Neural cell (in vitro differentiated cells): Measurements from ENCODE around the gene ANGPTL2.

Source experiments
- EP300 ChIP-seq: fragments of 450-650 bp; conservative IDR thresholded peaks from 2 replicates; pipeline ENCODE4 v1.6.1; 2014; ENCODE audit warnings: antibody characterized with exemption, mild to moderate bottlenecking, moderate library complexity; ENCODE audit not compliant: poor library complexity, severe bottlenecking
- RAD21 ChIP-seq: fragments of 450-650 bp; conservative IDR thresholded peaks from 2 replicates; pipeline ENCODE4 v1.6.1; 2014; ENCODE audit warnings: antibody characterized with exemption, mild to moderate bottlenecking, moderate library complexity
- TAF1 ChIP-seq: IDR thresholded peaks from 2 replicates; pipeline ENCODE4 v1.6.1; 2012; ENCODE audit warnings: low read depth
- TF ChIP-seq, protein P1 (sequence below): fragments of 450-650 bp; IDR thresholded peaks from 2 replicates; pipeline ENCODE4 v1.5.1; 2014; ENCODE audit warnings: antibody characterized with exemption, mild to moderate bottlenecking, moderate library complexity; ENCODE audit not compliant: poor library complexity, severe bottlenecking

DNA sequence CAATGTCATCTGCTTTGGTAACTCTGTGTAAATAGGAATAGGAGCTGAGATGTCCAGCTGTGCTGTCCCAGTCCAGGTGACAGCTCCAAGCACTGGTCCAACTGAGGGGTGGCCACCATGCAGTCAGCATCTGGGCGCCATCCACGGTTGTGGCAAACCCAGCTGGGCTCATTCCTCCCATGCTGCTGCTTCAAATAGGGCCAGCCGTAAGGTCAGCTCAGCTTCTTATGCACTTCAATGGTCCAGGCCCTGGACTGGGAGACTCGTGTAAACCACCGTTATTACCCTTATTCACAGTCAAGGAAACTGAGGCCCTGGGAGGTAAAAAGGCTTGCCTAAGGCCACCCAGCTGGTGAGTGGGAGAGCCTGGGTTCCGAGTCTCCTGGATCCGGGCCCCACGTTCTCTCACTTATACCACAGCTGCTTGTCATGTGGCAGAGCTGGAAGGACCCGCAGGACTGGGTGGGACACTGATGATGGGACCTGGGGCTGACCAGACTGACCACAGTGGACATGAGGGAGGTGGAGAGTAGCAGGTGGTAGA lies 38.7 kb upstream of the ANGPTL2 start:
- TF ChIP-seq EP300 = no peak
- no peak for TF ChIP-seq TAF1
- TF ChIP-seq, protein P1, sequence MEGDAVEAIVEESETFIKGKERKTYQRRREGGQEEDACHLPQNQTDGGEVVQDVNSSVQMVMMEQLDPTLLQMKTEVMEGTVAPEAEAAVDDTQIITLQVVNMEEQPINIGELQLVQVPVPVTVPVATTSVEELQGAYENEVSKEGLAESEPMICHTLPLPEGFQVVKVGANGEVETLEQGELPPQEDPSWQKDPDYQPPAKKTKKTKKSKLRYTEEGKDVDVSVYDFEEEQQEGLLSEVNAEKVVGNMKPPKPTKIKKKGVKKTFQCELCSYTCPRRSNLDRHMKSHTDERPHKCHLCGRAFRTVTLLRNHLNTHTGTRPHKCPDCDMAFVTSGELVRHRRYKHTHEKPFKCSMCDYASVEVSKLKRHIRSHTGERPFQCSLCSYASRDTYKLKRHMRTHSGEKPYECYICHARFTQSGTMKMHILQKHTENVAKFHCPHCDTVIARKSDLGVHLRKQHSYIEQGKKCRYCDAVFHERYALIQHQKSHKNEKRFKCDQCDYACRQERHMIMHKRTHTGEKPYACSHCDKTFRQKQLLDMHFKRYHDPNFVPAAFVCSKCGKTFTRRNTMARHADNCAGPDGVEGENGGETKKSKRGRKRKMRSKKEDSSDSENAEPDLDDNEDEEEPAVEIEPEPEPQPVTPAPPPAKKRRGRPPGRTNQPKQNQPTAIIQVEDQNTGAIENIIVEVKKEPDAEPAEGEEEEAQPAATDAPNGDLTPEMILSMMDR = no peak
- TF ChIP-seq RAD21 = no peak
